Neural cell (in vitro differentiated cells): Measurements from ENCODE around the gene PUS10.

ENCODE experiments used
- EZH2 ChIP-seq: fragments of 200-600, 300-800 bp; shearing (Covaris generic), sonication (generic); IDR thresholded peaks from 2 replicates; pipeline ENCODE4 v1.6.1; 2014; ENCODE audit warnings: antibody characterized with exemption, low read length, borderline replicate concordance, mild to moderate bottlenecking; ENCODE audit not compliant: insufficient read depth, poor library complexity, severe bottlenecking
- POLR2AphosphoS5 ChIP-seq: IDR thresholded peaks from 2 replicates; pipeline ENCODE4 v1.6.1; 2012
- TF ChIP-seq, protein P1 (sequence below): fragments of 450-650 bp; IDR thresholded peaks from 2 replicates; pipeline ENCODE4 v1.5.1; 2014; ENCODE audit warnings: antibody characterized with exemption, mild to moderate bottlenecking, moderate library complexity; ENCODE audit not compliant: poor library complexity, severe bottlenecking

DNA sequence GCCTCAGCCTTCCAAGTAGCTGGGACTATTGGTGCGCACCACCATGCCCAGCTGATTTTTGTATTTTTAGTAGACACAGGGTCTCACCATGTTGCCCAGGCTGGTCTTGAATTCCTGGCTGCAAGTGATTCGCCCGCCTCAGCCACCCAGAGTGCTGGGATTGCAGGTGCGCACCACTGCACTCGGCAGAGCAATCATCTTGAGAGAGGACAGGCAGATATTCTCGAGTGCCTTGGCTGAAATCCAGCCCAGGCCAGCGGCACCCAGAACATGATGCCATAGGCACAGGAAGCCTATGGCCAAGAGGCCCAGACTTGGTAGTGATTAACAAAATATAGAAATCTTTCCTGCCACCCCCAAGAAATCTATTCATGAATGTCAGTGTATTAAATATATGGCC, 58.6 kb downstream of the PUS10 start:
- TF ChIP-seq, protein P1, sequence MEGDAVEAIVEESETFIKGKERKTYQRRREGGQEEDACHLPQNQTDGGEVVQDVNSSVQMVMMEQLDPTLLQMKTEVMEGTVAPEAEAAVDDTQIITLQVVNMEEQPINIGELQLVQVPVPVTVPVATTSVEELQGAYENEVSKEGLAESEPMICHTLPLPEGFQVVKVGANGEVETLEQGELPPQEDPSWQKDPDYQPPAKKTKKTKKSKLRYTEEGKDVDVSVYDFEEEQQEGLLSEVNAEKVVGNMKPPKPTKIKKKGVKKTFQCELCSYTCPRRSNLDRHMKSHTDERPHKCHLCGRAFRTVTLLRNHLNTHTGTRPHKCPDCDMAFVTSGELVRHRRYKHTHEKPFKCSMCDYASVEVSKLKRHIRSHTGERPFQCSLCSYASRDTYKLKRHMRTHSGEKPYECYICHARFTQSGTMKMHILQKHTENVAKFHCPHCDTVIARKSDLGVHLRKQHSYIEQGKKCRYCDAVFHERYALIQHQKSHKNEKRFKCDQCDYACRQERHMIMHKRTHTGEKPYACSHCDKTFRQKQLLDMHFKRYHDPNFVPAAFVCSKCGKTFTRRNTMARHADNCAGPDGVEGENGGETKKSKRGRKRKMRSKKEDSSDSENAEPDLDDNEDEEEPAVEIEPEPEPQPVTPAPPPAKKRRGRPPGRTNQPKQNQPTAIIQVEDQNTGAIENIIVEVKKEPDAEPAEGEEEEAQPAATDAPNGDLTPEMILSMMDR, result no peak
- no peak for TF ChIP-seq POLR2AphosphoS5
- TF ChIP-seq EZH2, result no peak
